Neutrophil (primary cell): ENCODE results near the gene ETV5.

ENCODE experiments used
- H3K27ac ChIP-seq: fragments of 200-600 bp; sonication (generic); 2 replicates; pipeline ENCODE4 v1.5.1; 2016; ENCODE audit warnings: mild to moderate bottlenecking, moderate library complexity
- H3K27me3 ChIP-seq: fragments of 200-600 bp; sonication (generic); 2 replicates; pipeline ENCODE4 v1.6.0; 2016; ENCODE audit warnings: mild to moderate bottlenecking
- H3K36me3 ChIP-seq: fragments of 200-600 bp; sonication (generic); 2 replicates; pipeline ENCODE4 v1.5.1; 2017
- H3K4me1 ChIP-seq, 2 experiments: fragments of 200-600 bp in 1 of 2; sonication (generic) in 1 of 2; 1 replicate in 1 of 2; 2 replicates in 1 of 2; pipeline versions ENCODE4 v1.5.1 to v1.6.1; 2013 to 2016; ENCODE audit warnings: low read depth in 1 of 2, low read length in 1 of 2, mild to moderate bottlenecking in 1 of 2, moderate library complexity in 1 of 2; ENCODE audit not compliant: control insufficient read depth in 1 of 2, insufficient read depth in 1 of 2
- H3K4me3 ChIP-seq, 2 experiments: fragments of 200-600 bp in 1 of 2; sonication (generic) in 1 of 2; 1 replicate in 1 of 2; 2 replicates in 1 of 2; pipeline ENCODE4 v1.5.1; 2013 to 2016; ENCODE audit warnings: low read depth in 1 of 2, low read length in 1 of 2, mild to moderate bottlenecking in 1 of 2, moderate library complexity in 1 of 2
- H3K9me3 ChIP-seq: fragments of 200-600 bp; sonication (generic); 2 replicates; pipeline ENCODE4 v1.5.1; 2016
- TF ChIP-seq, protein P1 (sequence below): fragments of 200-600 bp; sonication (generic); IDR thresholded peaks from 2 replicates; pipeline ENCODE4 v1.5.1; 2016; ENCODE audit warnings: antibody characterized with exemption

The ETV5 gene

GRCh38 chr3:186094696-186095425 is 14.0 kb downstream of the ETV5 start:
- Histone ChIP-seq H3K27me3 (peaks cover 65% of the 10 kb centered on the region), H3K27ac (no peak overlapping the region), H3K36me3 (no peaks in the 10 kb centered on the region), H3K4me1 (peaks cover 7% of the 10 kb centered on the region in 2 experiments), H3K4me3 (no peak overlapping the region), H3K9me3 (no peaks in the 10 kb centered on the region)
- TF ChIP-seq, protein P1, sequence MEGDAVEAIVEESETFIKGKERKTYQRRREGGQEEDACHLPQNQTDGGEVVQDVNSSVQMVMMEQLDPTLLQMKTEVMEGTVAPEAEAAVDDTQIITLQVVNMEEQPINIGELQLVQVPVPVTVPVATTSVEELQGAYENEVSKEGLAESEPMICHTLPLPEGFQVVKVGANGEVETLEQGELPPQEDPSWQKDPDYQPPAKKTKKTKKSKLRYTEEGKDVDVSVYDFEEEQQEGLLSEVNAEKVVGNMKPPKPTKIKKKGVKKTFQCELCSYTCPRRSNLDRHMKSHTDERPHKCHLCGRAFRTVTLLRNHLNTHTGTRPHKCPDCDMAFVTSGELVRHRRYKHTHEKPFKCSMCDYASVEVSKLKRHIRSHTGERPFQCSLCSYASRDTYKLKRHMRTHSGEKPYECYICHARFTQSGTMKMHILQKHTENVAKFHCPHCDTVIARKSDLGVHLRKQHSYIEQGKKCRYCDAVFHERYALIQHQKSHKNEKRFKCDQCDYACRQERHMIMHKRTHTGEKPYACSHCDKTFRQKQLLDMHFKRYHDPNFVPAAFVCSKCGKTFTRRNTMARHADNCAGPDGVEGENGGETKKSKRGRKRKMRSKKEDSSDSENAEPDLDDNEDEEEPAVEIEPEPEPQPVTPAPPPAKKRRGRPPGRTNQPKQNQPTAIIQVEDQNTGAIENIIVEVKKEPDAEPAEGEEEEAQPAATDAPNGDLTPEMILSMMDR, result no peak

- no peaks in the 10 kb centered on the region for H3K9me3 ChIP-seq
- no peaks in the 10 kb centered on the region for H3K36me3 ChIP-seq
- H3K27ac ChIP-seq, result no peak overlapping the region
- H3K27me3 ChIP-seq, result peaks cover 59% of the 10 kb centered on the region
- TF ChIP-seq, protein P1, result no peak
- H3K4me1 ChIP-seq, result peaks cover 7% of the 10 kb centered on the region in 2 experiments
- no peak overlapping the region for H3K4me3 ChIP-seq
Observed at GRCh38 chr3:186094271-186094670, 14.6 kb downstream of the ETV5 start.

DNA sequence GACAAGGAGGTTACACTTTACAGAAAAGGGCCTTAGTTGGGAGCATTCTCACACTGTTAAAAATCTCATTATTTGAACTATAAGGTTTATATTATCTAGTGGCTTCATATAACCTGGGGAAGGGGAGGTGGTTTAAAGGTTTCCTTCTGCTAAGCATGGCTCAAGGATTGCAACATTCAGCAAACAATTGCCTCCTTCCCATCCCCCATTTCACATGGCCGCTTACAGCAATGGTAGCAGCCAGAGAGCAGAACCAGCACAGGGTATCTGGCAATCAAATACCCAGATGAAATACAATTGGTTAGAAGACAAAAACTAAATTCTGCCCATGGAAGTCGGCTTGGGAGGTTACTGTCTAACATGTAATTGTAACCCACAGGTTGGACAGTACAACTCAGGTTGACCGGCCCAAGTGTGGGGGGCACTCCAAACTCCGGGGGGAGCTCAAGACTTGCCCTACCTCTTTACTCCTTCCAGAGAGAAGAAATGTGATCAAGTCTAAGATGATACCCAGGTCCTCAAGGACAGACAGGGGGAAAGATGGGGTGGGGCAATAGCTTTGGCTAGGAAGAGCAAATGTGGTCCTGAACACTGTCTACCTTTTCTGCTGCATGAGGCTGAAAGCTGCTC is 15.5 kb downstream of the ETV5 start:
- Histone ChIP-seq H3K9me3 (no peaks in the 10 kb centered on the region), H3K4me1 (peaks cover 7% of the 10 kb centered on the region in 2 experiments), H3K36me3 (no peaks in the 10 kb centered on the region), H3K27ac (no peak overlapping the region), H3K4me3 (no peak overlapping the region), H3K27me3 (peaks cover 50% of the 10 kb centered on the region)
- TF ChIP-seq, protein P1, result no peak

- H3K4me3 ChIP-seq, result no peak overlapping the region
- TF ChIP-seq, protein P1, result no peak
- no peaks in the 10 kb centered on the region for H3K36me3 ChIP-seq
- H3K27me3 ChIP-seq, result peaks cover 42% of the 10 kb centered on the region
- H3K27ac ChIP-seq, result no peak overlapping the region
- no peaks in the 10 kb centered on the region for H3K4me1 ChIP-seq
- H3K9me3 ChIP-seq, result no peaks in the 10 kb centered on the region
Observed at GRCh38 chr3:186092360-186093070, 16.4 kb downstream of the ETV5 start.

- Histone ChIP-seq H3K27ac (no peak overlapping the region), H3K4me3 (no peak overlapping the region), H3K36me3 (no peaks in the 10 kb centered on the region), H3K4me1 (no peaks in the 10 kb centered on the region), H3K27me3 (peaks cover 26% of the 10 kb centered on the region), H3K9me3 (no peaks in the 10 kb centered on the region)
- TF ChIP-seq, protein P1, result no peak
Observed at GRCh38 chr3:186090901-186091300, 18.0 kb downstream of the ETV5 start.
